ENCODE measurements around the gene RFX4.

The RFX4 gene

DNA sequence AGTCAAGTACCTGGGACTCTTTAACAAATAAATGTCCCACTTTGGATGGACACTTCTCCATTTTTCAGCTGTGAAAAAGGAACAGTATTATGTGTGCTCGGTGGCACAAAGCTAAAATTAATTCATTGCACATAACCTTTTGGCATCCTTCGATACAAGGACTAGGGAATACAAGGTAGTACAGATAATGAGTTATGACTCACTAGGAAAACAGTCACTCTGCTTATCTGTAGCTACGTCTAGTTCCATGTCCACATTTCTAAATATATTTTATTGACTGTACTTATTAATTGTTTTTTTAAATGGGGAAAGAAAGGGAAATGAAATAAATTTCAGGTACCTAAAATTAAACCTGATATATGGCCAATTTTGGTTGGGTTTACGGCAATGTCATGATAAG, 156.5 kb downstream of the RFX4 start:
- peak; percentile 96 for FAIRE-seq

DNA sequence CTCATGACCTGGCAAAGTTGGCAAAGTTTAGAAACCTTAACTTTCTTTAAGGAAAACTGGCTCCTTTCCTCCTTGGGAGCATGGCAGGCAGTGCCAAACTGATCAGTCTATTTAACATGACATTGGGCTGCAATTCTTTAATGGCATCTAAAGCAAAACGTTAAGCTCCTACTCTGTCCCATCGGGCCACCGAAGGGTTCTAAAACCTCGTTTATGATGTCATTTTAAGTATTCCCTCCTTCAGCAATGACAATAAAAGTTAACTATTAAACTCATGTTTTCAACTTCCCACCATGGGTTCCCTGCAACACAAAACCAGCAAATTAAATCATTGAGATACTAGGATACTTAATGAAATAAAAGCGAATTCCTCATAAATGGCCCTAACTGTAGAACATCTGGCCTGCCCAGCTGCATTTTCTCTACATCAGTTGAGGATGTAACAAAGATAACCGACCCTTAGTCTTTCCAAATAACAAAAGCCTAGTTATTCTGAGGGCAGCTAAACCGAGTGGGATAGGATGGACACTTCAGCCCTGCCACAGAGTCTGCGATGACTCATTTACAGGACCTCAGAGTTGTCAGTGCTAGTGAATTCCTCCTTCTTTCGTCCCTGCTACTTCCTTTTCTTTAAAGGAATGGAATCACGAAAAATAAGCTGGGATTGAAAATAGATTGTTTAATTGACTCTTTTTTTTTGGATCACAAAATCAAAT, 157.2 kb downstream of the RFX4 start:
- FAIRE-seq = no peak

DNA sequence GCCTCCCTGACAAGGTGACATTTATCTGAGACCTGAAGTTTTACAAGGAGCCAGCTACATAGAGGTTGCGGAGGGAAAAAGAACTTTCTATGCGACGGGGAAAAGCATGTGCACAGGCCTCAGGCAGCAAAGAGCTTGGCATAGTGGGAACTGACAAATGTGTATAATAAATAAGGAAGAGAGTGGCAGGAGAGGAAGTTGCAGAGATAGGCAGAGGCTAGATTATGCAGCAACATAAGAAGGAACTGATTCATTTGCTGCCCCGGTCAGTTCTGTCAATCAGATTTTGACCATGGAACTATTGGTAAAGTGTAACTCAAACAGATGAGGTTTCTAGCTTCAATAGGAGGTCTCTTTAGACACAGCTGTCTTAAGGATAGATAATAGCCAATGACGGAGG, 158.0 kb downstream of the RFX4 start:
- FAIRE-seq = no peak

DNA sequence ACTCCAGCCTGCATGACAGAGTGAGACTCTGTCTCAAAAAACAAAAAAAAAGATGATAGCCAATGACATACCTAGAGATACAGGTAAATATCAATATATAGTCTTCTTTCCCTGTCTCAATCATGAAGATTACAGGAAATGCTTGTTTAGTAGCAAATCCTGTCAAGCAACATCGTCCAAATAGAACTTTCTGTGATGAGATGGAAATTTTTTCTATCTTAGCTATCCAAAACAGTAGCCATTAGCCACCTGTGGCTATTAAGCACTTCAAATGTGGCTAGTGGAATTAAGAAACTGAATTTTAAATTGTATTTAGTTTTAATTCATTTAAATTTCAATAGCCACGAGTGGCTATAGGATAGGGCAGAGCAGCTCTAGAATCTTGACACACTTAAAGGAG, 158.4 kb downstream of the RFX4 start:
- FAIRE-seq = no peak

DNA sequence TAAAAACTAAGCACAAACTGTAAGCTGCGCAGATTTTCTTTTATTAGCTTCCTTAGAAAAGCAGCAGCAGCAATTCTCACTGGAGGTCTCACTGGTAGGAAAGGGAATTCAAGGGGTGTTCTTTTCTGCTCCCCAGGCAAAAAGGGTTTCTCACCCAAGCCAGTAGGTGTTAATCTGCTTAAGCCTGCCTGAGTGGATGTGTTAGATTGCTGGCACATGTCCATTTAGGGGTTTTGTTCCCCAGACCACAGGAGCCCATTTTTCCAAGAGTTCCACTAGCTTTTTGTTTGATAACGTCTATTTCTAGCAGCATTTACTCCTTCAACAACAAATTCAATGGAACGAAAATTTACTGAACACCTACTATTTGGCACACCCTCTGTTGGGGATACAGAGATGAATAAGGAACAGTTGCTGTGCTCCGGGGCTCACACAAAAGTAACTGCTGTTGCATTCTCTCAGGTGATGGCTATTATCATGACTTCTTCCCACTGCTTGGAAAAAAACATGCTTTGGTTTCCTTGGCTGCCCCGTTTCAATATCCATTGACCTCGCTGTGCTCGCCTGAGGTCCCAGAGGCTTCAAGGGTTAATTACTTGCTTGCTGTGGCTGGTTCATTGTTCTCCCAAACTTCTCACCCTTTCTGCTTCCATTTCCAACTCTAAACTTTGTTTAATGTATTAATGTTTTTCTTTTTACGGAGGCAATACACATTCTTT, 160.6 kb downstream of the RFX4 start:
- FAIRE-seq = no peak

DNA sequence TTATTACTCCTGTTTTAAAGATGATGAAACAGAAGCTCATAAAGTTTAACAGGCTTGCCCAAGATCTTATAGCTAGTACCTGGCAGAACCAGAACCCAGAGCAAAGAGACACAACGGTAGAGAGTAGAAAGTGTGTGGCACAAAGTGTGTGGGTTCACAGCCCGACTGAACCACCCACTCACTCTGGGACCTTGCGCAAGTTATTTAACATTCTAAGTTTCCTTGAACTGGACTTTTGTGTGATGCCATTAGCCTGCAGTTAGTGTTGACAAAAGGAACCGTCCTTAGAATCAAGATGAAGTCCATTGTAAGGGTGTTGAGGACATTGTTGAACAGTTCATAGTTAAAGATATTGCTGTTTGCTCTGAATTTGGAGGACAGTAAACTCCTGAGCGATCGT, 161.8 kb downstream of the RFX4 start:
- FAIRE-seq = no peak

DNA sequence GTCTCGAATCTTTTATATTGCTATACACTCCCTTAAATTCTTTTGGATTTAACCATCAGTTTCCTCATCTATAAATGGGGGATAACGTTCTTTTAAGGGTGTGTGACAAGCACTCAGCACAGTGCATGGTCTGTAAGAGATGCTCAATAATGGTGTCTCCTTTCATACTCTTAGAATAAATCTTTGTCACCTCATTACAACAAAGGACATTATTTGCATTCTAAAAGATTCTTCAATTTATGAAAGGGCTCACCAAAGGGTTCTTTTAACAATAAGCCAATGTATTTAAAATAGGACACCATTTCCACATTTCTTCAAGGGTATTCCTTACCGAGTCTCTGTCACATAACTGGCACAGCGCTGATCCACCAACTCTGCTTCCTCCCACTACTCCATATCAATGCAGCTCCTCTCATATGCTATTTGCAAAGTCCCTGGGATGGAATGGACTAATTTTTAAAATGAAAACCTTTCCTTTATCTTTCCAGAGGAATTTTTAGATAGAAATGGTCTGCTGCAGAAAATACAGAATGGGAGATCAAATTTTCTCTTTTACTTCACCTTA, 162.5 kb downstream of the RFX4 start:
- FAIRE-seq = no peak

DNA sequence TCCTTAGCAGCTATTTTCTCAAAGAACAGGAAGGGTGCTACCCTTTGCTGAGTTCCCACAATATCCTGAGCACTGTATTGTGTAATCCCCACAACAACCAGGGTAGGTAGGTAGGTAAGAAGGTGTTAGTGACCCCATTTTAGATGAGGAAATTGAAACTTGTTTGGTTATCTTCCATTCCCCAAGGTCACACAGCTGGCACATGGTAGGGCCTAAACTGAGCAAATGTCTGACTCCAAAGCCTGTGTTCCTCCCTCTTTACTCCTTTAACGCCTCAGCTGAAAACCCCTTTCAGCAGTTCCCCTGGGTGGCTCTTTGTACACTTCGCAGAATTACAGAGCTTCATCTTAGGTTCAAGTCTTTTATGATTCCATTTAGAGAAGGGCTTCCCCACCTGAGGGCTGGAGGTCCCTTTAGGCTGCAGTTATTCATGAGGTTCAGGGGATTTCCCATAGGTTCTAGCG, 165.2 kb downstream of the RFX4 start:
- no peak for FAIRE-seq

DNA sequence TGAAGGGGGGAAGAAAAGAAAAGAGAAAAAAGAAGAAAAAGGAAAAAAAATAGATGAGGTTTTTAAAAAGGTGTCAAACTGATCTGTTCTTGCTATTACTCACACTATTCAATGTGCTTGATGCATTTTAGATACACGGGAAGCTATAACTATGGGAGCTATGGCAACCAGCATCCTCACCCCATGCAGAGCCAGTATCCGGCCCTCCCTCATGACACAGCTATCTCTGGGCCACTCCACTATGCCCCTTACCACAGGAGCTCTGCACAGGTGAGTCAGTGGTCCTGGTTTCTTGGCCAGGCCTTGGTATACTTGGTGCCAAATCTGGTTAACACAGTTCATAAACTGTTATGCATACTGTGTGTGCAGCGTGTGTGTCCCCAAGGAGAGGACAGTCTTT, 167.7 kb downstream of the RFX4 start:
- no peak for FAIRE-seq

DNA sequence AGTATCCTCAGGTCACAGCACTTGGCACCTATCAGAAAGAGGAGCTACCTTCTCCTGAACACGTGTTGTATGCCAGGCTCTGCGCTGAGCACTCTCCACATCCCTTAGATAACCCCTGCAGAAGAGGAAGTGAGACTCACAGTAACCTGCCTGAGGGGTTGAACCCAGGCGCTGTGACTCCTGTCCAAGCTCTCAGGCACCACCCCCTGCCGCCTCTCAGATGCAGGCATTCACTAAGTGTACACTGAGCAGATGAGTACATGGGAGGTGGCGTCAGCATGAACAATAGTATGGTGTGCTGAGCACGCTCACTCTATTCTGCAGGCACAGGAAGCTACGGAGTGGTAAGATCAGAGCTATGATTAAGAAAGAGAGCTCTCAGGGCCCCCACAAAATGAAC, 170.7 kb downstream of the RFX4 start:
- FAIRE-seq = no peak

DNA sequence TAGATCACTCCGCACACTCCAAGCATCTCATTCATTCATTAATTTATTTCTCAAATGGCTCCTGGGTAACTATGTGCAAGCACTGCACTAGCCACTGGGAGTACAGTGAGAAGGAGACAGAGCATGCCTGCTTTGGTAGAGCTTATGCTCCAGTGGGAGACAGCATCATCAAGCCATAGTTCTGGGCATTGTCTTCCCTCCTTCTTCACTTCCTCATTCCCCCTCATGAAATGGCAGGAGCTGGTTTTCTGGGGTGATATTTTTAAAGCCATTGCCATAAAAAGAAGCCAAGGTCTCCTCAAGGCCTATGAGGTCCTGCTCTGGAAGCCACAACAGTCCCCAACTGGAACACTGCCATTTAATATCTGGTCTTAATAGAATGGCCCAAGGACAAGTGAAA, 171.5 kb downstream of the RFX4 start:
- no peak for FAIRE-seq

DNA sequence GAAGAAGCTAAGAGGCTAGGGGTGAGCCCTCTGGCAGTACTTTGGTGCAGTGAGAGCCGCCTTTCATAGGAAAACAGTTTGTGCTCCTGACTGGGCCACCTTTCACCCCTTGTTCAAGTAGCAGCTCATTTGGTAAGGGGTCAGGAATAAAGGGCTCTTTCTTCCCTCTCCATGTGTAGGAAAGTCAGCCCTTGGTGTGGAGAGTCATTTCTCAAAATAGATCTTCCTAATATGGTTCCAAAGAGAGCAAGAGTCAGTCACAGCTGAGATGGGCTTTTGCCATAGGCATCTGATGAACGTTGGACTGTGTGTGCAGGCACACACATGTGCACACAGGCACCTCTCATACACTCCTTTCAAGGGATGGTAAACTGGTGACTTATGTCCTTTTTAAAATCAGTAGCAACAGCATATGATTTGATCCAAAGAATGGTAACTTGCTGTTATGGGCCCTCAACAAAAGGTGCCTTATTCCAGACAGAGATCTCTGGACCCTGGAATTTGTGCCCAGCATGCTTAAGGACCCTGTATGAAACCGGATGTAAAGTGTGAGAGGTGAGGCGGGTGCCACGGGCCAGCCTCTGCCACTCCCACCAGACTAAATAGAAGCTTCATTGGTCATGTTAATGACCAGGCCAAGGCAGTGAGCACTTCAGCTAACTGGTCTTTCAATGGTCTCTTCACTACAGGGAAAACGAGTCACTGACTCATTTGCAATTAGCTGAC, 175.0 kb downstream of the RFX4 start:
- no peak for FAIRE-seq

DNA sequence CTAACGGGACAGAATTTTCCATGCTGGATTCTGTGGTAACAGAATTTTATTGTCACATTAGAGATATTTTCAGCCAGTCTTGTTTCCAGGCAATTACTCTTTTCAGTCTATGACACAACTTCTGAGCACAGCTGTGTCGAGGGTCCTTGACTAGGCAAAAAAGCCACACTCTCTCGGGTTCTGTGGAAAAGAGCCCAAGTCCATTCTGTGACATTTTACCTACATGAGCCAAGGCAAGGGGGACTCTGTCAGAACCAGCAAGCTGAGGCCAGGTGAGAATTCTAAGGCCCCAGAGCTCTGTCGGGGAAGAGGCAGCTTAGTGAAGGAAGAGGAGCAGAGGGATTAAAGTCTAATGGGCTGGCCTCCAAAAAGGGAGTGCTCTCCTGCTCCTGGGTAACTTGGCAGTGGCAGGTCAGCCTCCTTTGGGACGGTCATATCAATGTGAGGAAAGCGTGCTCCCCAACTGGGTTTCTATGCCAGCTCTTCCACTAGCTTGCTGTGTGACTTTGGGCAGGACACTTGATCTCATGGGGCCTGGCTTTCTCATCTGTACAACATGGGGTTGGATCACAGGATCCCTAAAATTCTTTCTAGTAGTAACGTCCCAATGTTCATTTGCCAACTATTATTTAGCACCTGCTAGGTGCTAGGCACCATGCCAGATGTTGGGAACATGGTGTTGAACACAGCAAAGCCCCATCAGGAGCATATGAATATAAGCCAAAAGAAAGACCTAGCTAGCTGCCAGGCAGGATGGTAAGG, 175.7 kb downstream of the RFX4 start:
- no peak for FAIRE-seq

DNA sequence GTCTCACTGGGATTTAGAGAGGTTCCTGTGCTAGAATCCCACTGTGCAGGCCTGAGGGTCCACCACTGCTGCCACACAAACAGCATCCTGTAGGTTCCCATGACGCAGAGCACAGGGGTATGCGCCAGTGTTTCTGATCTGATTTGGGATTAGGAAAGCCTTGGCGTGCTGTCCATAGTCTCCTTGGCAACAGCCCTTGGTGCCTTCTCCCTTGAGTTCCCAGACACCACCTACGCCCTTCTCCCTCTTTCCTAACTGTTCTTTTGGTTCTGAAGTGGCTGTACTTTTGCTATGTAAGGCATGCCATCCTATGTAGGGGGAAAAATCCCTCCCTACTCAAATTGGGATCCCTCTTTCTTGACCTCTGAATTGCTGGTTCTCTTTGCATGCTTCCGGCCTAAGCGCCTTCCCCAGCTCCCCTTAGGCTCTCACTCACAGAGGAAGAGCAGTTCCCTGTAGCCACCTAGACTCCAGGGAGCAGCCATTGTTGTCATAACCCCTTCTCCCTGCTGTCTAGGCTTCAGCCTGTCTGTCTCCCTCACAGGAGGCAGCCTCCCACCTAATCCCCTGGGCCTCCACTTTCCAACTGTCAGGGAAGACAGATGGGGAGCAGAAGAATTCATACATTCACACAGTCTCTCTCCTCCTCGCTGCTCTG, 176.9 kb downstream of the RFX4 start:
- no peak for FAIRE-seq

DNA sequence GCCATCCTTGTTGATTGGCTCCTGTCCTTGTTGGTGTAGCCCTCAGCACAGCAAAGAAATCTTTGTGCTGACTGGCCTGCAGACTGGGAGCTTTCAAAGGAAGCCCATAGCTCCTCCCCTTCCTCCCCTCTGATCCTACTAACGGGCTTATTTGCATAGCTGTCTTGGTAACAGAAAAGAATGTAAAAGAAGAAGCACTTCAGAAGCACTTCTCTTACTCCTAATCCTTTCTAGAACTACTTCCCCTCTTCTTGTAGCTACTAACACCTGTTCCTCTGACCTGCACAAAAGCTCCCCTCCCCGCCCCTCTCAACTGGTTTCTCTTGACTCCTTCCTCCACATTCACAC, 177.4 kb downstream of the RFX4 start:
- no peak for FAIRE-seq

DNA sequence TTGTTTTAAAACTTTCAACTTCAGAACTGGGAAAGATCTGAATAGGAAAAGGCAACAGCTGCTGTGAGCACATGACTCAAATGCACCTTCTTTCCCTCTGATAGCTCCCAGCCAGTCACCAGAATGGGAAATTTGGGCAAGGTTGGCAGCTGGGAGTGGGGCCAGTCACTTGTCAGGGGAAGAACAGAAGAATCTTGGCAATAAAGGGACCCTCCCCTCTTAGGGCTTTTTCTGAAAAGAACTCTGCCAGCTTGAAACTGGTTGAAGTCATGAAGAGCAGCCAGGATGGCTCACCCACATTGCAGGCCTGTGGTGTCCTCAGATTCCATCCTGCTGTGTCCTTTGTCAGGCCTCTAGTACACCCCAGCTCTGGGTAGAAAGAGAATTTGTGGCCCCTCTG, 181.4 kb downstream of the RFX4 start:
- FAIRE-seq = no peak

DNA sequence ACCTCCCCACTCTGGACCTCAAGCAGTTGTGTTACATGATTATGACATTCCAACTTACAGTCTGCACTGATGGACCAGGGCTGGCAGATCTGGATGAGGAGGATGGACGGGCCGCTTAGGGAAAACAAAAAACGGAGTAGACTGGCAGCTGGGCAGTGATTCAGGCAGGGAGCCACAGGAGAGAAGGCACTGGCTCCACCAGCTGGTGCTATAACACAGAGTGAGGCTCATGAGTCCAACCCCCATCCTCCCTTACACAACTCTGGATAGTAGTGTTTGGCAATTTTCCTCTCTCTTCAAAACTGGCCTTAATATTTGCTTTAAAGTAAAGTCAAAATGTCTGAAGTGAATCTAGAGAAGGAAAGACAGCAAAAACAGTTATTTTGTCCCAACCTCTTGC, 181.9 kb downstream of the RFX4 start:
- no peak for FAIRE-seq

DNA sequence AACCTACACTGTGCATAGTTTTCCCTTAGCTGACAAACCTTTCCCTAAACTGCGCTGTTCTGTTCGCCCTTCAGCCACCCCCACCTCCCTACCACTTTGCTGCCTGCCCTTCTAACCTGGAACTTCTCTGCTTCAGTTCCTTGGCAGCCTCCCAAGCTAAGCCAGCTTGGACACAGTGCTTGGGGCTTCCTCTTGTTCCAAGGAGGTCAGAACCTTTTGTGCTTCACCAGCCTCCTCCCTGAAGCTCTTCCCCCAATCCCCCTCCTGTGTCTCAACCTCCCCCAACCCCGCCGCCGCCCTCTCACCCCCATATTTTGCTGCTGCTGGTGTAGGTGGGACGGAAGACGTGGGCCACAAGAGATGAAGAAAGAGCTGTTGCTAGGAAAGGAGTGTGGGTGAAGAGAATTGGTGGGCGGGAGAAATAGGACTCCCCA, 183.6 kb downstream of the RFX4 start:
- no peak for FAIRE-seq

DNA sequence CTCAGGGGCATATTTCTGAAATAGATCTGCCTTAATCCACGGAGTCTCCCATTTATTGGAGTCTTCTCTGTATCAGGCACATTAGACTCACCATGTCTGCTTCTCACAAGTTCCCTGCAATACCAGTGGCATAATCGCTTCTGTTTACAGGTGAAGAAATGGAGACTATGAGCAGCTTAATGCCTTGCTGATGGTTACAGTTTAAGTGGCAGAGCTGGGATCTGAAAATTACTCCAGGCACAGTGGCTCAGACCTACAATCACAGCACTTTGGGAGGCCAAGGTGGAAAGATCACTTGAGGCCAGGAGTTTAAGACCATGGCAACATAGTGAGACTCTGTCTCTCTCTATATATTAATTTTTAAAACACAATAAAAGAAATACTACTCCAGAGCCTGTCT, 184.4 kb downstream of the RFX4 start:
- FAIRE-seq = no peak

DNA sequence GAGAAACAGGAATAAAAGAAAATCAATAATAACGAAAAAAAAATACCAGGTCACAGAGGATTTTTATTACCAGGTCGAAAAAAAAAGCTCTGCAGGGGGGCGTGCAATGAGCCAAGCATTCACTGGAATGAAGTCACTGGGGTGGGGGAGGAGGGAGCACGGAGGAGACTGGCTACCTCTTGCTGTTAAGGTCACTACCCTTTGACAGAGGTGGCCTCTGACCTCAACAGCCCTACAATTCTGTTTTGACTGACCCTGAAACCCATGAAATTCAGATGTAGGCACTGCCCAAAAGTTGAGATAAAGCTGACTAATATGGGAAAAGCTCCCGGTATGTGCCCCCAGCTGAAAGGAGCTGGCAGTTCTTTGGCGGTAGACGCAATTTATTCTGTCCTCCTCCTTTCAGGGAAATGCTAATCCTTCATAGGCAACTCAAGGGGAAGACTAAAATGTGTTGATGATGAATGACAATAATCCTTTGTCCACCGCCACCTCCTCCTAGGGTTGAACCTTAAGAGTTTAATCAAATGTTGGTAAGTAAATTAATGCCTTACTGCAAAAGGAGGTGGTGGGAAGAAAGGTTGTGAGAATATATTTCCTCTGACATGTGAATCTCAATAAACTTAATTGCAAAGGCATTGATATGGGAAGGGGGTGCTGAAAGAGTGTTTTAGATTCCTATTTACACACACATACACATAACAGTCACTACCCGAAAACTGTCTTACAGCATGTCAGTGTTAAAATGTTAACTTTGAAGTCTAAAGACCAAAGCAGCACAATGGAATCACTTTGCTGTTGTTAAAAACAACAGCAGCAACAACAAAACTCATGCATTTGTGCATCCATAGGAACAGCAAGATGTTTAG, 185.4 kb downstream of the RFX4 start:
- no peak for FAIRE-seq

DNA sequence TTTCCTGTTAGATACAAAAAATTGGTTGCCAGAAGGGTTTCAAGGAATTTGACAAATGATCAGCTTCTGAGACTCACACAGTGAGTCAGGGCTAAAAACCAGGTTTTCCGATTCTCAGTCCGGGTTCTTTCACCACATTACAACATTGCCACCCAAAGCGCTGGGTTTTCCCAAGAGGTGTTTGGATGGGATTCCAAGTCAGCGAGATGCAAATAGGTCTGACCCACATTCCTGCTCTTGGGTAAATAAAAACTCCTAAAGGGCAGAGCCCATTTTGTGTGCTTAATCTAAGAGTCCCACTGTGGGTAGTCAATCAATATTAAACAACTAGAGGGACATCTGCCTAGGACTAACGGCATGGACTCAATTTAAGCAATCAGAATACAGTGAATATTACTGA, 186.3 kb downstream of the RFX4 start:
- FAIRE-seq = no peak

Data from islet of Langerhans (tissue), 1 donor.